ENCODE results near the gene MORC2.

MORC2 gene

GRCh38 chr22:30902496-30903357 is 65.8 kb downstream of the MORC2 start:
- TF ChIP-seq CTCF (IDR thresholded peaks at IDR 0.05; ENCODE audit: borderline replicate concordance, insufficient read depth, low read depth, low read length) = no peak
- H3K4me3 ChIP-seq (ENCODE audit: low read depth, low read length) = no peak overlapping the region

- no peak overlapping the region for H3K4me3 ChIP-seq (ENCODE audit: low read depth, low read length)
- TF ChIP-seq CTCF (IDR thresholded peaks at IDR 0.05; ENCODE audit: borderline replicate concordance, insufficient read depth, low read depth, low read length) = no peak
These were observed 74.2 kb downstream of the MORC2 start for GRCh38 chr22:30894371-30894740.

- H3K4me3 ChIP-seq (ENCODE audit: low read depth, low read length) = no peak overlapping the region
- TF ChIP-seq CTCF (IDR thresholded peaks at IDR 0.05; ENCODE audit: borderline replicate concordance, insufficient read depth, low read depth, low read length) = no peak
These were observed 74.9 kb downstream of the MORC2 start for GRCh38 chr22:30893434-30894370.

- no peak overlapping the region for H3K4me3 ChIP-seq (ENCODE audit: low read depth, low read length)
- no peak for TF ChIP-seq CTCF (IDR thresholded peaks at IDR 0.05; ENCODE audit: borderline replicate concordance, insufficient read depth, low read depth, low read length)
These were observed 75.8 kb downstream of the MORC2 start for GRCh38 chr22:30892731-30893221.

- TF ChIP-seq CTCF (IDR thresholded peaks at IDR 0.05; ENCODE audit: borderline replicate concordance, insufficient read depth, low read depth, low read length) = no peak
- no peak overlapping the region for H3K4me3 ChIP-seq (ENCODE audit: low read depth, low read length)
These were observed 76.3 kb downstream of the MORC2 start for GRCh38 chr22:30892286-30892685.

- TF ChIP-seq CTCF (IDR thresholded peaks at IDR 0.05; ENCODE audit: borderline replicate concordance, insufficient read depth, low read depth, low read length) = no peak
- H3K4me3 ChIP-seq (ENCODE audit: low read depth, low read length) = no peak overlapping the region
These were observed 76.8 kb downstream of the MORC2 start for GRCh38 chr22:30891781-30892180.
